Osteoblast (primary cell): ENCODE data around the gene IFNAR2. TPM values are rescaled to one million over a fixed set of nuclear protein-coding genes. Genes with fewer than 3 reads are reported as not detected.
A peak's percentile ranks its signal among the peaks of the same experiment; 100 is the strongest.

ENCODE experiments used
- DNase-seq: peaks from one replicate; pipeline ENCODE4 v3.0.0; 2011; ENCODE audit warnings: low spot score, mixed read lengths; ENCODE audit not compliant: insufficient read length; ENCODE audit errors: missing footprints
- H2AFZ ChIP-seq: 2 replicates; pipeline ENCODE4 v1.6.0; 2011; ENCODE audit warnings: mild to moderate bottlenecking, low read length
- H3K27ac ChIP-seq: 2 replicates; pipeline ENCODE4 v1.5.1; 2011; ENCODE audit warnings: mild to moderate bottlenecking, low read depth, low read length, moderate library complexity
- H3K27me3 ChIP-seq: 2 replicates; pipeline ENCODE4 v1.6.0; 2012; ENCODE audit warnings: mild to moderate bottlenecking, control low read depth, inconsistent platforms, low read length, moderate library complexity; ENCODE audit not compliant: insufficient read depth
- H3K36me3 ChIP-seq: 2 replicates; pipeline ENCODE4 v1.5.1; 2011; ENCODE audit warnings: mild to moderate bottlenecking, low read length, control low read depth, moderate library complexity; ENCODE audit not compliant: insufficient read depth
- H3K4me1 ChIP-seq: 2 replicates; pipeline ENCODE4 v1.5.1; 2011; ENCODE audit warnings: mild to moderate bottlenecking, low read length, control low read depth, moderate library complexity; ENCODE audit not compliant: insufficient read depth
- H3K4me2 ChIP-seq: 2 replicates; pipeline ENCODE4 v1.6.0; 2011; ENCODE audit warnings: mild to moderate bottlenecking, low read length; ENCODE audit not compliant: insufficient read depth
- H3K4me3 ChIP-seq: fragments of 200-600 bp; sonication (generic); 3 replicates; pipeline ENCODE4 v1.5.1; 2012; ENCODE audit warnings: mild to moderate bottlenecking, low read length, inconsistent platforms; ENCODE audit not compliant: insufficient read depth
- H3K79me2 ChIP-seq: 2 replicates; pipeline ENCODE4 v1.6.0; 2012; ENCODE audit warnings: mild to moderate bottlenecking, low read length, control low read depth, inconsistent platforms; ENCODE audit not compliant: insufficient read depth
- H3K9me3 ChIP-seq: 2 replicates; pipeline ENCODE4 v1.5.1; 2011; ENCODE audit warnings: low read depth, low read length, control low read depth
- H4K20me1 ChIP-seq: 2 replicates; pipeline ENCODE4 v1.6.0; 2012; ENCODE audit warnings: mild to moderate bottlenecking, low read length, control low read depth; ENCODE audit not compliant: insufficient read depth
- CTCF ChIP-seq: IDR thresholded peaks from 2 replicates; pipeline ENCODE4 v1.5.1; 2011; ENCODE audit warnings: mild to moderate bottlenecking, low read depth, low read length, moderate library complexity; ENCODE audit errors: extremely low read depth
- total RNA-seq: library from RNA; depleted of rRNA; stranded (reverse); fragments of >200 nt; gene quantifications from 2 replicates; pipeline ENCODE4 v1.2.3, GENCODE V29; 2012

IFNAR2 gene
- total RNA-seq, 1 donor, result 4.0 TPM

GRCh38 chr21:33232291-33233034 lies 2.7 kb downstream of the IFNAR2 start:
- Histone ChIP-seq H3K27ac (no peak overlapping the region), H3K4me1 (peaks cover 23% of the 10 kb centered on the region), H2AFZ (peak overlapping the region; percentile 21), H3K4me2 (peak overlapping the region; percentile 51), H4K20me1 (peaks cover 7% of the 10 kb centered on the region), H3K36me3 (no peaks in the 10 kb centered on the region), H3K79me2 (peaks cover 48% of the 10 kb centered on the region), H3K9me3 (no peaks in the 10 kb centered on the region), H3K4me3 (no peak overlapping the region), H3K27me3 (peaks cover 5% of the 10 kb centered on the region)
- TF ChIP-seq CTCF, result no peak
- DNase-seq, result no peak

GRCh38 chr21:33234635-33235520 lies 5.1 kb downstream of the IFNAR2 start:
- peaks cover 11% of the 10 kb centered on the region for H4K20me1 ChIP-seq
- no peak overlapping the region for H3K4me2 ChIP-seq
- no peaks in the 10 kb centered on the region for H3K9me3 ChIP-seq
- no peak overlapping the region for H3K27ac ChIP-seq
- H2AFZ ChIP-seq, result no peak overlapping the region
- H3K4me1 ChIP-seq, result peaks cover 25% of the 10 kb centered on the region
- no peak for TF ChIP-seq CTCF
- peaks cover 57% of the 10 kb centered on the region for H3K79me2 ChIP-seq
- H3K4me3 ChIP-seq, result no peak overlapping the region
- no peaks in the 10 kb centered on the region for H3K27me3 ChIP-seq
- no peaks in the 10 kb centered on the region for H3K36me3 ChIP-seq
- DNase-seq, result no peak

- Histone ChIP-seq H3K27me3 (no peaks in the 10 kb centered on the region), H3K4me3 (no peak overlapping the region), H3K27ac (no peak overlapping the region), H3K4me2 (no peak overlapping the region), H2AFZ (no peak overlapping the region), H3K4me1 (peaks cover 22% of the 10 kb centered on the region), H3K79me2 (peaks cover 52% of the 10 kb centered on the region), H4K20me1 (peaks cover 11% of the 10 kb centered on the region), H3K9me3 (no peaks in the 10 kb centered on the region), H3K36me3 (no peaks in the 10 kb centered on the region)
- no peak for TF ChIP-seq CTCF
- DNase-seq, result no peak
Measured at GRCh38 chr21:33236013-33236686, 6.4 kb downstream of the IFNAR2 start.
